Panc1 (cell line): ENCODE data around the gene SLC44A1. TPM values are rescaled to one million over a fixed set of nuclear protein-coding genes. Genes with fewer than 3 reads are reported as not detected.

Experiments used
- ATAC-seq: fragments of 200-7000 bp; cut with Tn5 transposase; 2 replicates; pipeline ENCODE4 v1.9.1; 2020; ENCODE audit warnings: mild to moderate bottlenecking, moderate library complexity
- BruUV-seq: library from RNA; stranded (reverse); fragments of 400-500 nt; replicated peaks from 2 replicates; lab custom pipeline; 2021; lab: Mats Ljungman, UMichigan
- CTCF ChIA-PET: fragments of 300-600 bp; sonication (Branson Sonifier 250); formaldehyde crosslinking; loops from one replicate; lab custom pipeline; 2022; ENCODE audit warnings: antibody characterized with exemption; lab: Charles Lee
- POLR2A ChIA-PET: fragments of 300-600 bp; sonication (Branson Sonifier 250); formaldehyde crosslinking; loops from one replicate; lab custom pipeline; 2022; ENCODE audit warnings: antibody characterized with exemption; lab: Charles Lee
- DNase-seq: peaks from one replicate; pipeline ENCODE4 v3.0.0-alpha.2; 2010; ENCODE audit warnings: low read depth, low spot score
- H3K27ac ChIP-seq: 2 replicates; pipeline ENCODE4 v1.5.1; 2011; ENCODE audit warnings: mild to moderate bottlenecking, low read length, inconsistent platforms
- H3K27me3 ChIP-seq: fragments of 200-500 bp; sonication (Bioruptor generic); 2 replicates; pipeline ENCODE4 v1.6.0; 2014; ENCODE audit warnings: low read length, inconsistent platforms; ENCODE audit not compliant: control insufficient read depth, insufficient read depth
- H3K36me3 ChIP-seq: fragments of 200-500 bp; sonication (Bioruptor generic); 2 replicates; pipeline ENCODE4 v1.5.1; 2014; ENCODE audit warnings: inconsistent platforms, mild to moderate bottlenecking, low read length, moderate library complexity; ENCODE audit not compliant: control insufficient read depth, insufficient read depth
- H3K4me1 ChIP-seq: 2 replicates; pipeline ENCODE4 v1.5.1; 2011; ENCODE audit warnings: inconsistent platforms, mild to moderate bottlenecking, low read length, moderate library complexity; ENCODE audit not compliant: control insufficient read depth, insufficient read depth
- H3K4me3 ChIP-seq, 2 experiments: 2 replicates each; pipeline ENCODE4 v1.5.1; 2011 to 2012; ENCODE audit warnings: low read depth in 2 of 2, low read length in 2 of 2, mild to moderate bottlenecking in 2 of 2, inconsistent platforms in 1 of 2, moderate library complexity in 1 of 2
- H3K9me3 ChIP-seq: fragments of 200-500 bp; sonication (Bioruptor generic); 2 replicates; pipeline ENCODE4 v1.5.1; 2014; ENCODE audit warnings: low read depth, mild to moderate bottlenecking, inconsistent platforms, low read length, moderate library complexity; ENCODE audit not compliant: control insufficient read depth, insufficient read depth
- CTCF ChIP-seq: fragments of 450-650 bp; IDR thresholded peaks from 2 replicates; pipeline ENCODE4 v1.5.1; 2017; ENCODE audit warnings: mild to moderate bottlenecking
- POLR2AphosphoS5 ChIP-seq: IDR thresholded peaks from 2 replicates; pipeline ENCODE4 v1.6.1; 2012; ENCODE audit warnings: mild to moderate bottlenecking, low read depth, low read length, moderate library complexity
- REST ChIP-seq, 2 experiments: IDR thresholded peaks; 2 replicates each; pipeline ENCODE4 v1.6.1; 2011 to 2012; ENCODE audit warnings: low read depth in 2 of 2, control low read depth in 1 of 2, low read length in 1 of 2, mild to moderate bottlenecking in 1 of 2, moderate library complexity in 1 of 2; ENCODE audit not compliant: insufficient read depth in 1 of 2
- SIN3A ChIP-seq: IDR thresholded peaks from 2 replicates; pipeline ENCODE4 v1.6.1; 2012; ENCODE audit warnings: low read depth, mild to moderate bottlenecking, low read length, moderate library complexity, borderline replicate concordance; ENCODE audit not compliant: insufficient read depth
- TCF7L2 ChIP-seq: IDR thresholded peaks from 2 replicates; pipeline ENCODE4 v1.6.1; 2011; ENCODE audit warnings: mild to moderate bottlenecking, low read depth, low read length, inconsistent platforms
- in situ Hi-C: cut with HindIII; loops from 2 replicates; pipeline ENCODE4 v1.10.0; 2016; ENCODE audit warnings: low sequenced_read_pairs, low pct_unique_long_range_greater_than_20kb
- intact Hi-C: fragments of 100-400 bp; cut with micrococcal nuclease; formaldehyde crosslinking; loops from one replicate; pipeline ENCODE4 v1.10.0; 2022; ENCODE audit not compliant: unreplicated experiment
- total RNA-seq: library from RNA; stranded (reverse); gene quantifications from one replicate; pipeline ENCODE4 v1.2.1, GENCODE V29; 2021; ENCODE audit not compliant: unreplicated experiment

The SLC44A1 gene
- total RNA-seq, 1 experiment from 2014 or later = 8.7 TPM

- intact Hi-C loops = no loop called here
- DNase-seq = no peak
- H3K4me1 ChIP-seq = no peaks in the 10 kb centered on the region
- no peak for ATAC-seq
- no peak overlapping the region for H3K27ac ChIP-seq
- no peaks in the 10 kb centered on the region for H3K9me3 ChIP-seq
- ChIA-PET CTCF (no interaction called here), POLR2A (no interaction called here)
- BruUV-seq = no TSS peak
- H3K4me3 ChIP-seq = no peak overlapping the region
- in situ Hi-C loops = no loop called here
- H3K36me3 ChIP-seq = no peaks in the 10 kb centered on the region; the same call in 1 of the 2 replicates
- TF ChIP-seq POLR2AphosphoS5 (no peak), CTCF (no peak), TCF7L2 (no peak), REST (IDR thresholded peaks at IDR 0.05; ENCODE audit: insufficient read depth in 1 of 2, low read depth in 2 of 2, low read length in 1 of 2) (no peak), SIN3A (no peak)
- H3K27me3 ChIP-seq = no peaks in the 10 kb centered on the region
These were observed 240.7 kb downstream of the SLC44A1 start for GRCh38 chr9:105485131-105485530.

Other genes starting within 250 kb of the SLC44A1 start
- gene FSD1L, start 203.4 kb downstream of the SLC44A1 start, total RNA-seq = 5.1 TPM